Measurements from ENCODE around the gene CCT7.
A peak's percentile ranks its signal among the peaks of the same experiment; 100 is the strongest.

DNA sequence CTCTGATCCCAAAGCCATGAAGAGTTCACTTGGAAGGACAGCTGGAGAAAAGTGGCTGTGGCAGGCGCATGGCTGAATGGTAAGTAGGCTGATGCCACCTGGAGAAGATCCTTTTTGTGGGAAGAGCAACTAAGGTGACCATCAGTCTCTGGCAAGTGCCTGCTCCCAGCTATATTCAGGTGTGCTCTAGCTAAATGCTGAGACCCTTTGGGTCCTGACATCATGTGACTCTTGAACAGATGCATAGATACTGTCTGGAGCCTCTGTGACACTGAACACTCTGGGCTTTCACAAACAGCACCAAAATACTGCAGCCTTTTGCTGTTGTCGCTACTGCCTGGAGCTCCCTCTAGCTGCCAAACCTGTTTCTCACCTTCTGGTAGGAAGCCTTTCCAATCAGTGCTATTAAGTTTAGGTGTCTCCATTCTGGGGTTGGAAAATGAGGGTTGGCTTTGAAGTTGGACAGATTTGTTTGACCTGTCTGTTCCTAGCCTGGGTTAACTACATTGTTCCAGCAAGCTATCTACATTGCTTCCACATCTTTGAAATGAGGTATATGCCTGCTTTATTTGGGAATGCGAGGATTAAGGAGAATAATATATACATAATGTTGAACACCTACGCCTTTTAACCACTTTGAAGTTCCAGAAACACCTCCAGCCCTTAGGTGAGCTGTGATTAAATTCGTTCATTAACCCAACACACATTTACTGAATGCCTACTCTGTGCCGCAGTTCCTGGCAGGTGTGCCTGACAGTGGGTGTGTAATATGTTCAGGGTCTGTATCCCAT is 56.1 kb downstream of the CCT7 start:
- no peak for TF ChIP-seq POLR2A (IDR thresholded peaks at IDR 0.05)
- TF ChIP-seq, protein P1, sequence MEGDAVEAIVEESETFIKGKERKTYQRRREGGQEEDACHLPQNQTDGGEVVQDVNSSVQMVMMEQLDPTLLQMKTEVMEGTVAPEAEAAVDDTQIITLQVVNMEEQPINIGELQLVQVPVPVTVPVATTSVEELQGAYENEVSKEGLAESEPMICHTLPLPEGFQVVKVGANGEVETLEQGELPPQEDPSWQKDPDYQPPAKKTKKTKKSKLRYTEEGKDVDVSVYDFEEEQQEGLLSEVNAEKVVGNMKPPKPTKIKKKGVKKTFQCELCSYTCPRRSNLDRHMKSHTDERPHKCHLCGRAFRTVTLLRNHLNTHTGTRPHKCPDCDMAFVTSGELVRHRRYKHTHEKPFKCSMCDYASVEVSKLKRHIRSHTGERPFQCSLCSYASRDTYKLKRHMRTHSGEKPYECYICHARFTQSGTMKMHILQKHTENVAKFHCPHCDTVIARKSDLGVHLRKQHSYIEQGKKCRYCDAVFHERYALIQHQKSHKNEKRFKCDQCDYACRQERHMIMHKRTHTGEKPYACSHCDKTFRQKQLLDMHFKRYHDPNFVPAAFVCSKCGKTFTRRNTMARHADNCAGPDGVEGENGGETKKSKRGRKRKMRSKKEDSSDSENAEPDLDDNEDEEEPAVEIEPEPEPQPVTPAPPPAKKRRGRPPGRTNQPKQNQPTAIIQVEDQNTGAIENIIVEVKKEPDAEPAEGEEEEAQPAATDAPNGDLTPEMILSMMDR (IDR thresholded peaks at IDR 0.05), result peak; percentile 12 to 60 (median 54)

All from right lobe of liver (tissue), 4 donors.